HS-27A (cell line): ENCODE measurements around the gene PRPF4.
"Not testable (repeated sequence)": the region's sequence is repeated elsewhere in the genome, so short reads cannot be mapped to it uniquely, and the experiment has no call there.

Experiments used
- DNase-seq: peaks from one replicate; pipeline ENCODE4 v3.0.0-alpha.2; 2012; ENCODE audit warnings: low read depth, missing footprints

Gene PRPF4

DNA sequence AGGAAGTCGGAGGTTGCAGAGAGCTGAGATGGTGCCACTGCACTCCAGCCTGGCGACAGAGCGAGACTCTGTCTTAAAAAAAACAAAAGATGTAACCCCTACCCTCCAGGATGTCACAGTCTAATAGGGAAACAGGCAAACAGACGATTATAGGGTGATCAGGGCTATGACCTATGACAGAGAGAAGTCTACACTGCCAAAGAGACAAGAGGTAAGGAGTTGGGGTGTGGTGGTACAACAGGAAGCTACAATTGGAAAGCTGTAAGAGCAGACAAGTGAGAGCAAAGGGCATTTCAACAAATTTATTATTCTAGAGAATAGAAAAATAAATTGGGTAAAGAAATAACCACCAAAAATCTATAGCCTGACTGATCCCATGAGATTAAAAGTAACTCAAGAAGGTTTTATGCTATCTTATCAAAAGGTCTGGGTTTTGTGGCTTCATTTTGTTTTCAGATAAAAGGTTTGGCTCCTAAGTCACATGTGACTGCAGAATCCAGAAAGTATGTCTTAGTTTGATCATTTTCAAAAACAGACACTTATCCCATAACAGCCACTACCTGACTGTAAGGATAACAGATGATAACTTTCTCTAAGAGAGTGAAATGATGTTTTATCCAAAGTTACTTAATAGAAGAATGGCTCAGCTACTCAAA is 7.4 kb upstream of the PRPF4 start:
- DNase-seq = no peak

DNA sequence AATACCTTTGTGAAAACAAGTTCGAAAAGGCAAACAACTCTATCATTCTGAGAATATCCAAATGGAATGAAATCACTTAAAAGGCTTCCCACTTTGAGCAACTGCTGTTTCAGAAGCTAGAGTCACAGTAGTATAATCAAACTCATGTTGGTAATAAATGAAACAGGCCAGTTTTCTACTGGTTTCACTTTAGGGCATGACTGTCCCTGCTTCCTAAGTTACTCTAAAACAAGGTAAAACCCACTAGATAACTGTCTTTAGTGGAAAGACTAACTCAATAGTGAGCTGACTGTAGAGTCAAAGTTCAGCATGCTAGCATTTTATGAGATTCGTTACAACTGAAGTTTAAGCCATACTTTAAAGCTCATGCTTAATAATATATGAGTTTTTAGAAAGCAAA is 6.1 kb upstream of the PRPF4 start:
- no peak for DNase-seq

DNA sequence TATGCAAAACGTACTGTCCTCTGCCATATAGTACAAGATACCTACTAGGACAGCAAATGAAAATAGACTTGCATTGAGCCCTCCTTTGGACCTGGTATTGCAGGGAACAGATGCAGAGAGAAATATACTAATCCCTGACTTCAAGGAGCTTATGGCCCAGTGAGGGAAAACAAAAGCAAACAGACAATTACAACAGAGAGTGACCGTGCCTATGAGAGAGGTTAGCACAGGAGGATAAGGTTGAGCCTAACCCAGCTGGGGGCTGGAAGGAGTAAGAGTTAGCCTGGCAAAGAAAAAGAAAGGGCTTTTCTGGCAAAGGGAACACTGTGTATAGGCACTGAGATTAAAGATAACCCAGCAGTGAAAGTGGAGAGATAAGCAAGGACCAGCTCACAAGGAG is 5.6 kb upstream of the PRPF4 start:
- no peak for DNase-seq

DNA sequence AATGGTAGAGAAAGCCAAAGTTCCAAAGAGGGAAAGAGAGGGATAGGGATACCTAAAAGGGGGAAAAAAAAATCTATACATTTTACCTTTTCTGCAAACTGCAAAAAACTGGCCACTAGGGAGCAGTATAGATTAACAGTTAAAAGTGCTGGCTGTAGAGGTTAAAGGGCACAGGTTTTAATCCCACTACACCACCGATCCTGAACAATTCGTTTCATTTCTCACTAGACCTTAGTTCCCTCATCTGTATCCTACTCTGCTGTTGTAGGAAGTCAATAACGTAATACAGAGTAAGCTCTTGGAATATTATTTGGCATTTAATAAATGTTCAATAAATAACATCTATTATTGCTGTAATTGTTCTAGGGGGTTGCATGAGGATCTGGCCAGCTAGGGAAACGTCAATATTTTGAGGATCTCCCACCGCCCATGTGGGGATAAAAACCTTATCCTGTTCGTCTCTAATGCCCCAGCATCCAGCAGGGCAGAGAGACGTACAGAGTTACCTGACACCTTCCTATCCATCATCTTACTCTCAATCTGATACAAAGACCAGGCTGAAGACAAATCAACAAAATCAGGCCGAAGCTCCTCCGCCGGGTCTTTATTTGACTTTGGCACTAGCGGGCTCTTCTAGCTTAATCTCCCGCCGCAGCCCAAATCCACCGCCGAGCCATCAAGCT is 843 bp upstream of the PRPF4 start:
- DNase-seq = peak; percentile 17

DNA sequence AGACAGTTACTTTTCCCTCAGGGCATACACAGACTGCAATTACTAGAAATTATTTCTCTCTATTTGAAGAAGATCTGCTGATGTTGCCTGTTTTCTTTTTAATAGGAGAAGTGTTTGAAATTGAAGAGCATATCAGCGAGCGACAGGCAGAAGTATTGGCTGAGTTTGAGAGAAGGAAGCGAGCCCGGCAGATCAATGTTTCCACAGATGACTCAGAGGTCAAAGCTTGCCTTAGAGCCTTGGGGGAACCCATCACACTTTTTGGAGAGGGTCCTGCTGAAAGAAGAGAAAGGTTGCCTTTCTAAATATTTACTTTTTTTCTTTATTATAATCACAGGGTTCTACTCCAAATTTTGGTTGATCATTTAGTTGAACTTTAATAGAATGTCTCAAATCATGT is 3.4 kb downstream of the PRPF4 start:
- DNase-seq = no peak

DNA sequence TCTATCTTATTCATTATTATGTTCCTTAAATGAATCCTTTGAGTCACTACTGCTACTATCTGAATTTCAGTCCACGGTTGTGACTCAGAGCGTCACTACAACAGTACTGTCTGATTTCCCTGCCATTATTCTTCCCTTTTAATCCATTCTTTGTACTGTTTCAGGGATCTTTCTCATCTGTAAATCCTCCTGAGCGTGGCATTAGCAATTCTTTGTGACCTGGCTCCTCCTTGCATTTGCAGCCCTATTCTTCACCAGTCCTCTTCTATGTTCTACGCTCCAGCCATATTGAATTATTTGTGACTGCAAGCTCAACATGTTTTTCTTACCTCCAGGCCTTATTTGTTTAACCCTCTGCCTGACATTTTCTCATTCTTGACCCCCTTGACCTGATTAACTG is 5.9 kb downstream of the PRPF4 start:
- DNase-seq = no peak

DNA sequence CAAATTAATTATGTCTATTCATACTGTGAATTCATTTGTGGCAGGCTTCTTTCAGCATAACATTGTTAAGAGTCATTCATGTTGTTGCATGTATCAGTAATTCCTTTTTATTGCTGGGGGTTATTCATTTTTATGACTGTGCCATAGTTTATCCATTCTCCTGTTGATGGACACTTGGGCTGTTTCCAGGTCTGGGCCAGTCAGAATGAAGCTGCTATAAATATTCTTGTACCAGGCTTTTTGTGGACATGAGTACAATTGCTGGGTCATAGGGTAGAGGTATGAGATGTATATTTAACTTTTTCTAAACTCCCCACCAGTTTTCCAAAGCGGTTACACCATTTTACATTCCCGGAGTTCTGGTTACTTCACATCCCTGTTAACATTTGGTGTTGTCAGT is 13.6 kb downstream of the PRPF4 start:
- DNase-seq = no peak

DNA sequence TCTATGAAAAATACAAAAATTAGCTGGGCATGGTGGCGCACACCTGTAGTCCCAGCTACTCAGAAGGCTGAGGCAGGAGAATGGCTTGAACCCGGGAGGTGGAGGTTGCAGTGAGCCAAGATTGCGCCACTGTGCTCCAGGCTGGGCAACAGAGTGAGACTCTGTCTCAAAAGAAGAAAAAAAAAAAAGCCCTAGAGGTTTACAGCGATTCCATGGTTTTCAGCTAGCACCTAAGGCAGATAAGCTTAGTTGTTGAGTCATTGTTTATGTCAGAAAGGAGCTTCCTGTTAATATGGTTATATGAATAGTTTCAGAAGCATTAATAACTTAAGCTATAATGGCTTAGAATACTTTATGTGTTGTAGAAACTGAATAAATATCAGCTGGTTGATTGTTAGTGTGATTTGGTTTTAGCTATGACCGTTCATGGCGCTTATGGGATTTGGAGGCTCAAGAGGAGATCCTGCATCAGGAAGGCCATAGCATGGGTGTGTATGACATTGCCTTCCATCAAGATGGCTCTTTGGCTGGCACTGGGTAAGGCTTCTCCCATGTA is 14.7 kb downstream of the PRPF4 start:
- no peak for DNase-seq

DNA sequence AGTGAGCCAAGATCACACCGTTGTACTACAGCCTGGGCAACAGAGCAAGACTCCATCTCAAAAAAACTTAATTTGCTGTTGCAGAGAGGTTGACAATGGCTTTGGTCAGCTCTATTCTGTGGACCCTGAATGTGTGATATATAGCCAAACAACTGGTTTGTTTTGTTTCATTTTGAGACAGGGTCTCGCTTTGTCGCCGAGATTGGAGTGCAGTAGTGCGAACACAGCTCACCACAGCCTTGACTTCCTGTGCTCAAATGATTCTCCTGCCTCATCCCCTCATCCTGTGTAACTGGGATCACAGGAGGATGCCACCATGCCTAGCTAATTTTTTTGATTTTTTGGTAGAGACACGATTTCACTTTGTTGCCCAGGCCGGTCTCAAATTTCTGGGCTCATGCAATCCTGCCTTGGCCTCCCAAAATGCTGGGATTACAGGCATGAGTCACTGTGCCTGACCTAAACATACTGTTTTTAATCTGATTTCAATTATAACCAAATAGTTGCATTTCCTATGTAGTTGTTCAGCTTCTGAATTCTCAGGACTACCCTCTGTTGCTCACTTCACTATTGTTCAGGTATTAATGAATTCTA is 17.9 kb downstream of the PRPF4 start:
- DNase-seq = no peak

DNA sequence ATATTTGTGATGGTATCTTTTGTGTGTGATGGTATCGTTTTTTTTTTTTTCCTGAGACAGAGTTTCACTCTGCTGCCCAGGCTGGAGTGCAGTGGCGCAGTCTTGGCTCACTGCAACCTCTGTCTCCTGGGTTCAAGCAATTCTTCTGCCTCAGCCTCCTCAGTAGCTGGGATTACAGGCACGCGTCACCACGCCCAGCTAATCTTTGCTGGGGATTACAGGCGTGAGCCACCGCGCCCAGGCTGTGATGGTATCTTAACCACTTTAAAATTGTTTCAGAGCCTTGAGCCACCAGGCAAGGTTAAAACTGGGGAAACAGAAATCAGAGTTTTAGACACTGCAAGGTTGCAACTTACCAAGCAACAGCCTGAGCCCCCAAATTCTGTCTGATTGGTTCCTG is 20.8 kb downstream of the PRPF4 start:
- DNase-seq = not testable (repeated sequence)

DNA sequence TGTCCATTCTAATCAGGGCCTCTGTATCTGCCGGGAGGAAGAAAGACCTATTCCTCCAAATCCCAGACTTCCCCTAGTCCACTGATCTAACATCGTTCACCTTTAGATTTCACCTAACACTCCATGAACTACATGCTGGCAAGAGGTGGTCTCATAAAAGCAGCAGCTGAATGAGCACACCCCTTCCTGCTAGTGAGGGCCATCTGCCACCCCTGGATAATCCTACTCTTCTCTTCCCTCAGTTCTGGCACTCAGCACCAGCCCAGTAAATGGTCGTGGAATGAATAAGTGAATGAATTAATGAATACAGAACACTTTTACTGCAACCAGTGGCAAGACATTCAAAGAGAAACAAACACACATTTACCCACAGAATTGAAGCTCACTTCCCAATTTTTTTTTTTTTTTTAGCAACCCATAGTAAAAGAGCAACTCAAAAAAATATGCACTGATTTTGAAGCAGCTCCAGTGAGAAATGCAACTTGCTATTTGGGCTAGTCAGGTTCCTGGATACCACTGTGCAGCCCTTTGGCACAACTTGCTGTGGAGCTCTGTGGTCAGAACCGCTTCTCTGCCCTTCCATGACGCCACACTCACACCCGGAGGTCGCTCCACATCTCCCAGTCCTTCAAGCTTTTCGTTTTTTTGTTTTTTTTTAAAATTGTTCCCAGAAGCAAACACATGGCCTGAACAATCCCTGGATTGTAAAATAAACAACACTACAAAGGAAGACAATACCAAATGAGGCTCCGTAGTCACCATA is 21.5 kb downstream of the PRPF4 start:
- DNase-seq = no peak

DNA sequence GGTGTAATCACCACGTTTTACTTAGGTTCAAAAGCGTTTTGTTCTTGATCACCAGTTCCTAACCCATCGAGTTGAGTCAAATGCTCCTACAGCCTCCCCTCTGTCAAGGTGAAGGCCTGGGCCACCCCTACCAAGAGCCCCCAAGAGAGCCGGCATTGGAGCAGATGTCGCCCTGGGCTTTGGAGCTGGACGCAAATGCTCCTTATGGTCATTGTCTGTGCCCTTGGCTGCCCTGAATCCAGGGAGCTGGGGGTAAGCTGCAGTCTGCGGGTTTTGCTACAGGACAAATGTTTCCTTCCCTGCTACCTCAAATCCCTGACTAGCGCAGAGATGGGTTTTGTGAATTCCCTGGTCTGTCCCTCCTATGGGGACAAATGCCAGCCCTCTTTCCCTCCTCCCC is 22.9 kb downstream of the PRPF4 start:
- DNase-seq = no peak

DNA sequence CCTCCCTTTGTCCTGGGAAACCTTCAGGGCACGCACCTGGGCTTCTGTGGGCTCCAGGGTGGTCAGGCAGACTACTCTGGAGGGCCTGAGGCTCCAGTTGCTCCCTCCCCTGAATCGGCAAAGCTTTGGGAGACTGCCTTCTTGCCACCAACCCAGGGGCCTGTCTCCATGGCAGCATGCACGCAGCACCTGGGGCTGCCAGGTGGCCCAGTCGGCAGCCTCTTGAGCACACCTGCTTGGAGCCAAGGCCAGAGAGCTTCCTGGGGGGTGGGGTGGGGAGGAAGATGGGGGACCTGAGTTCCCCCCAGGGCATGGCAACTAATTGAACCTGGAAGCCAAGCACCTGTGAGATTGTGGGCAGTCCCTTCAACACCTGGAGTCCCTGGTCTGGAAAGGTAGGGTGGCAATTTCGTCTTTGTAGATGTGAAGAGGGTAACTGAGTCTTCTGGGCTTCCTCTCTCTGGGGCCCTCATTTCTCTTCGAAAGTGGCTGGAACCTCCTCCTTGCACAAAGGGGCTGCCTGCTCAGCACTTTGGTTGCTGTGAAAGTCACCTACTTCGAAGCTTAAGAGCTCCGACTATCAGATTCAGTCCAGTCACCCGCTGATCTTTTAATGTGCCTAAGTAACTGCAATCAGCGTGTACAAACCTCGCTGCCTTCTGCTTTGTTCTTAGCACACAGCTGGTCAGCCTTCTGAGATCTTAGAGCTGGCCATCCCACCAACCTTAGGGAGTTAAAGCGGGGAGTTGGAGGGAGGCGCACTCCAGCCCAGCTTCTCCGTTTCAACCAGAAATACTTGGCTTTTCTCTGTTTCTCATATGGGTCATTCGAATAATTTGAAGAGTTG is 23.7 kb downstream of the PRPF4 start:
- no peak for DNase-seq

DNA sequence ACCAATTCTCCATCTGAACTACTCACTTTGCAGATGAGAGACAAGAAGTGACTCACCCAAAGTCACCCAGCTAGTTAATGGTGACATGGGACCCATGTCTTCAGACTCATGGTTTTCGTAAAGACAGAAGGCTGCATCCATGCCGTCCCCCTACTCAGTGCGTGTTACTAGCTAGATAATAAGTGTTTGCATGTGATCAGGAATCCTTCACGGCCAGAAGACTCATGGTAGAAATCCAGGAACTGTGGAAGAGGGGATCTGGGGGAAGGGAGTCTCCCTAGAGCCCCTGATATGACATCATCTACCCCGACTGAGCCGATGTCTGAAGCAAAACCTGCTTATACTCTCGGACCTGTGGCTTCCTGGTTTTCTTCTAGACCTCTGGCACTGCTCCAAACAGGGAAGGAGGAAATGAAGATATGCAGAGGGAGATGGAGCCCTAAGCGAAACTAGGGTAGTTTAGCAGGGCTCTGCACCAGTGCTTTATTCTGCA is 24.4 kb downstream of the PRPF4 start:
- DNase-seq = no peak

DNA sequence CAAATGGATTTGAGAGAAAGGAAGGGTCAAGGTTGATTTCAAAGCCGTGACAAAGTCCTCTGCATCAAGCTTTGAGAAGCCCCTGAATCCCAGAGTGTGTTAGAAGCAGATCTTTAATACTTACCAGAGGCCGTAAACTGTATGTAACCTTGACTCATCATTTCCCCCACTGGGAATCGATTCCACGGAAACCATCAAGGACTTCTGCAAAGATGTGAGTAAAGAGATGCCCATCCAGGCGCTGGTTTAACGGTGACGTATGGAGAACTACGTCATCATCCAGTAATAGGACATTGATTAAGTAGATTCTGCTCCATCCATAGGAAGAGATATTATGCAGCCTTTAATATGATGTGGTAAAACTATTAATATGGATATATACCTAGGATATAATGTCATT is 26.1 kb downstream of the PRPF4 start:
- no peak for DNase-seq

DNA sequence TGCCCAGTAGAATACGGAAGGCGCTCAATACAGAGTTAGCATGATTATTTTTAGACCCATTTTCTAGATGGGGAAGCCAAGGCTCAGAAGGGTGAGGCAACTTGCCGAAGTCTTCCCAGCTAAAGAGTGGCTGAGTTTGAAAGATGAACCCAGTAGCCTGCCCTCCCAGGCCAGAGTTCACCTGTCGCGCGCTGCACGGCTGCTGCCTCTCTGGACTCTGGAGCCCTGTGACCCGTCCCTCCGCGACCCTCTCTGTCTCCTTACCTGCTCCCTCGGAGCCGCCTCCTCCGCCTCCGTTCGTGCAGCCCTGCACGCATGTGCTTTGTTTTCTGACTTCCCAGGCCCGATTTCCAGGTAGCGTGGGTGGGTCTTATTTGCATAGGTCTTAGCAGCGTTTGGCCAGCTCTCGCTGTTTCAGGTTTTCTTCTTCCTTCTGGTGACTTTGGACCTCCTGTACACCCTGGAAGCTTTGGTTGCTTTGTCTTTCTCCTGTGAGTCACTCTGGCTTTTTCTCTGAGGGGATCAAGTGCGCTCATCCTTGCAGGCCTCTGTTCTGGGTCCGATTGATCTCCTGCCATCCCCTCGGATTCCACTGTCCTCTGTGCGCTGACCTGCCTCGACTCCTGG is 27.4 kb downstream of the PRPF4 start, which contains the start of gene RNF183:
RNF183 (minus strand) TSS at position 585 of the 627 bp plus-strand sequence. CDS start 5,192 bp downstream, outside the sequence.
- DNase-seq = no peak

DNA sequence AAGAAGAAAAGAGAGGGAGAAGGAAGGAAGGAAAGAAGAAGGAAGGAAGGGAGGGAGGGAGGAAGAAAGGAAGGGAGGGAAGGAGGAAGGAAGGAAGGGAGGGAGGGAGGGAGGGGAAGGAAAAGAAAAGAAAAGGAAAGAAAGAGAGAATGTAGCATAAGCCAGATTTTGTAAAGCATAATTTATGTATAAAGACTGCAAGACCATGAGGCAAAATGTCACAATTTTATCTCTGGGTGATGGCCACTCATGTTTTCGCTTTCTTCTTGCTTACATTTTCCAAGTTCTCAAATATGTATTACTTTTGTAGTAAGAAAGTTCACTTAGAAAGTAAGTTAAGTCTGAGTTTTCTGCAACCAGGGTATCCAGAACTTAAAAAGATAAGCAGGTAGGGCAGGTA is 31.1 kb downstream of the PRPF4 start:
- no peak for DNase-seq

DNA sequence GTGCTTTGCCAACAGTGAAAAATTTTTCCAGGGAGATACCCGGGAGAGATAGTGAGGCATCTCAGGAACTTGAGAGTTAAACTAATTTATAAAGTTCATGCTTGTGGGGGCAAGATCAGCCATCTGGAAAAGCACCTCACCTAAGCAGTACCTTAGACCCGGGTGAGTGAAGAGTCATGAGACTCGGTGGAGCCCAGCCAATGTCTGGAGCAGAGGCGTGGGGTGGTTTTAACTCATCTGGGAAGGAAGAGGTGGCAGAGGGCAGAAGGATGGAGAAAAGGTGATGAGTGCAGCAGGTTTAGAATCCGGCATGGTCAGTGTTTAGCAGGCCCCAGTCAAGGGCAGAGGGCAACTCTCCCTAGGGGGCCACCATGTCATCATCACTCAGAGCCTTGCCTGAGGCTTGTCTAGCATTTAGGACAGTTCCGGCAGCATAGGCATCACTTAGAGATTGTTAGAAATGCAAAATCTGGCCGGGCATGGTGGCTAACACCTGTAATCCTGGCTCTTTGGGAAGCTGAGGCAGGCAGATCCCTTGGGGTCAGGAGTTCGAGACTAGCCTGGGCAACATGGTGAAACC is 32.0 kb downstream of the PRPF4 start:
- no peak for DNase-seq

DNA sequence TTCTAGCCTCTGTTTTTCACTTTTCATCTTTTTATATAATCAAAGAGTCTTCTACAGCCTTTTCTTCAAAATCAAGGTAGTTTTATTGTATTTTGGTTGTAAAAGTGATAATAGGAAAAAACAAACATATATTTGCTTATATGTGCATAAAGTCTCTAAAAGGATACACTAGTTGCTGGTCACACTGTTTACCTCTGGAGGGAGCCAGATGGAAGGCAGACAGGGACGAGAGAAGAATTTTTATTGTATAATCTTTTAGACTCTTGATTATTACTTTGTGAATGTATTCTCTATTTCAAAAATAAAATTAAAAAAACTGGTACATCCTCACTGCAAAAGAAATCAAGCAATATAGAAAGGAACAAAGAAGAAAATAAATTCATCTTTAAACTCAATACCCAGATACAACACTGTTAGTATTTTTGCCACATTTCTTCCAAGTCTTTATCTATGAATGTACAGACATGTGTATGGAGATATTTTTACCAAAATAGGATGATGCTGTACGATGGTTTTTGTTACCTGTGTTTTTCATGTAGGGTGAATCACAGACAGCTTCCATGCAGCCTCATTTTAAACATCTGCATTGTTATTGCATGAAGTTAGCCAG is 33.9 kb downstream of the PRPF4 start:
- DNase-seq = no peak

DNA sequence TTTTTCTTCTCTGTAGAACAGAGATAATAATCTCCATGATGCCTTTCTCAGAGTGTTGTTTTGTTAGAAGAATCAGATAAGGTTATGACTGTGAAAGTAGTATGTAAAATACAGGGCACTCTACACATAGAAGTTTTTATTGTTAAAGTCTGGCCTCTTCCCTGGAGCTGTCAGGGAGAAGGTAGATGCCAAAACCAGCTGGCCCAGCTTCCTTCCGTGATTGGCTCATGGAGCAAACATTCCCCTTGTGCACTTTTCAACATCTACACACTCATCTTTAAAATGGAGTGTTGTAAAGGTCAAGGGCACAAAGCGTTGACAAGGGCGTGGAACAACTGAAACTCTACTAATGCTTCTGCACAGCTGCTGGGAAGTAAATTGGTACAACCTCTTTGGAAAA is 35.1 kb downstream of the PRPF4 start:
- no peak for DNase-seq
